Epithelial cell of esophagus (primary cell): ENCODE results near the gene IFNLR1.
"Not testable (repeated sequence)": the region's sequence is repeated elsewhere in the genome, so short reads cannot be mapped to it uniquely, and the experiment has no call there.

ENCODE experiments used
- DNase-seq: peaks from one replicate; pipeline ENCODE4 v3.0.0; 2010; ENCODE audit warnings: low read depth
- H3K4me3 ChIP-seq: 2 replicates; pipeline ENCODE4 v1.5.1; 2011; ENCODE audit warnings: mild to moderate bottlenecking, low read length, control low read depth
- CTCF ChIP-seq: IDR thresholded peaks from 2 replicates; pipeline ENCODE4 v1.5.1; 2011; ENCODE audit warnings: low read depth, mild to moderate bottlenecking, low read length, control low read depth, inconsistent platforms; ENCODE audit not compliant: insufficient read depth; ENCODE audit errors: missing control alignments

Gene IFNLR1

GRCh38 chr1:24215226-24215814 is 28.2 kb upstream of the IFNLR1 start:
- no peak for TF ChIP-seq CTCF

GRCh38 chr1:24212376-24212775 is 25.3 kb upstream of the IFNLR1 start:
- no peak overlapping the region for H3K4me3 ChIP-seq
- no peak for TF ChIP-seq CTCF
- no peak for DNase-seq

More at GRCh38 chr1:24215226-24215814, 28.2 kb upstream of the IFNLR1 start:
- H3K4me3 ChIP-seq, result no peak overlapping the region
- DNase-seq, result no peak

GRCh38 chr1:24210195-24210627 is 23.1 kb upstream of the IFNLR1 start:
- TF ChIP-seq CTCF, result no peak
- no peak overlapping the region for H3K4me3 ChIP-seq

GRCh38 chr1:24209097-24209496 is 22.0 kb upstream of the IFNLR1 start:
- no peak for DNase-seq
- H3K4me3 ChIP-seq, result no peak overlapping the region
- no peak for TF ChIP-seq CTCF

More at GRCh38 chr1:24210195-24210627, 23.1 kb upstream of the IFNLR1 start:
- DNase-seq, result no peak

GRCh38 chr1:24207709-24208108 is 20.6 kb upstream of the IFNLR1 start:
- no peak for TF ChIP-seq CTCF
- no peak overlapping the region for H3K4me3 ChIP-seq
- no peak for DNase-seq

- DNase-seq, H3K4me3 ChIP-seq: not testable (repeated sequence)
Measured at GRCh38 chr1:24207395-24207687, 20.3 kb upstream of the IFNLR1 start.

- peak; percentile 73 for DNase-seq
- no peak overlapping the region for H3K4me3 ChIP-seq
- TF ChIP-seq CTCF, result no peak
Measured at GRCh38 chr1:24206516-24207394, 19.7 kb upstream of the IFNLR1 start.
